Colon (tissue), 2 donors: ENCODE data around the gene PRKAR1B.

ENCODE experiments used
- FAIRE-seq: peaks from 2 replicates; lab custom pipeline; 2012; peaks lifted over from hg19 to GRCh38; lab: Jason Lieb, UNC
- donor health status: control.
- donor health status: control.

The PRKAR1B gene

DNA sequence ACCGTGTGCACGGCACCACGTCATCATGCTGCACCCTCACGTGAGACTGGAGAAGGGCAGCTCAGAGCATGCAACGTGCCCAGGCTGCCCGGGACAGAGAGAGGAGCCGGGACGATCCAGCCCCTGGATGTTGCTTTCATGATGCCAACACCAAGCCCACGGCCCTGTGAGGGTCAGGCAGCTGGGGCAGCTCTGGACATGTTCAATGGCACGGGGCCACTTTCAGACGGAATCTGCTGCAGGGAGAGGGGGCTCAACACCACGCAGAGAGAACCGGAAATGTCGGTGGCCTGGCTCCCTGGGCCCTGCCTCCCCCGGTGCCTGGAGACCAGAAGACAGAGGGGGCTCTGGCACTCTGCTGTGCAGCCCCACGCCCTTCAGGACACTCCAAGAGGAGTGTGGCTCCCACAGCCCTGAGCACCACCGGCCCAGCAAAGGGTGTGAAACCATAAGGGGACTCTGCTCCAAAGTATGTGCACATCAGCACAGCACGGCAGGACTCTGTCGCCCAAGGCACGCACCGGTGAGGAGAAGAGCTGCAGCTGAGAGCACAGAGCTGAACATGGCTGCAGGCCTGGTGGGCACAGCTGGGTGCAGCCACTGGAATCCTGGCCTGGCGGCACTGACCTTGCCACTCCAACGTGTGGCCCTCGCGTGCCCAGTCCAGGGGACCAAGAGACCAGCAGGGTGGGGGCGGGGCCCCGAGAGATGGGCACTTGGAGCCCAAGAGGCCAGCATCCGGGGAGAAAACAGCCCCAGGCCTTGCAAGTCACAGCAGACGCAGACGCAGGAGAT lies 137.1 kb downstream of the PRKAR1B start:
- FAIRE-seq = no peak

GRCh38 chr7:587767-588166 lies 139.3 kb downstream of the PRKAR1B start:
- FAIRE-seq = no peak

DNA sequence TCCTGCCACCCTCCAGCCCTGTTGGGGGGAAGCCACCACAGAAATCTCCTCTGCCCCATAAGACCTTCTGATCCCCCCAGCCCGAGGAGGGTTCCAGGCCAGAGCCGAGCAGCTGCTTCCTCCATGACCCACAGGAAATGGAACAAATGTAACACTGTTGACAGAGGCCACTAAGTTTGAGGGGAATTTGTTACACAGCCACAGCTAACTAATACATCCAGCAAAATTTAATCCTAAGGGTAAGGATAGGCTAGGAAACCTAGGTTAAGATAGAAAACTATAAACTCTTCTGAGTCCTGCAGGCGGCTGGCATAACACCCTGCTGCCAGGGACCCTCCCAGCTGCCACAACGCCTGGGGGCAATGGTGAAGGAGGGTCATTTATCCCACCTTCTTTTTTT lies 140.6 kb downstream of the PRKAR1B start:
- FAIRE-seq = no peak

DNA sequence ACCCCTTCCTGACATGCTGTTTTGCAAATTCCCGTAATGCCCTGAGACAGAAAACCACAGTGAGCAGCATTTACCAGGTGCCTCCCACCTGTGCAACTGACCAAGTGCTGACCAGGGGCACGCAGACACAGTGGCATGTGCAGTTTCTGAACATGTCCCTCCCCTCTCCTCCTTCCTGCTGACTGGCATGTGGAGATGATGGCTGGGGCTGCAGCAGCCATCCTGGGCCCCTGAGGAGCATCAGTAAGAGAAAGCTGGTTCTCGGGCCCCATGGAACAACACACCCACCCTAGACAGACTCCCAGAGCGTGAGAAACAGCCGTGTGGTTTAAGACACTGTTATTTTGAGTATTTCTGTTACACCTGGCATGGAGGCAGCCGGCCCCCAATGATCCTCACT lies 141.2 kb downstream of the PRKAR1B start:
- no peak for FAIRE-seq

DNA sequence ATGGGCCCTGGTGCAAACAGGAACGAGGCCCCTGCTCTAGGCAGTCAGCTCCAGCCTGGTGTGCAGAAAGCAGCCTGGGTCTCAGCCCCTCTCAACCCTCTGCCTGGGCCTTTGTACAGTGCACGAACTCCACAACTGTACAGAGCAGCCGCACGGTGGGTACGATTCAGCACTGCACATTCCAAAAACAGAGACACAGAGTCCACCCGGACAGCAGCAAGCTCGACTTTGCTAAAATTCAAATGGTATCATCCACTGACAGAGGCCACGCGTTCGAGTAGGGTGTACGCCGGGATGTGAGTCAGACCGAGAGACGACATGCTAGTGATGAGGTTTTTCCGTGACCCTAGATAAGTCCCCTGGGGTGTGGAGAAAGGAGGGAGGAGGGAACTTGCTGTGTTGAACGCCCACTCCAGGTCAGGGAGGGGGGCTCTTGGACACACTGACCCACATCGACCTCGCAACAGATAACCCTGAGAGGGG lies 141.8 kb downstream of the PRKAR1B start:
- FAIRE-seq = no peak

DNA sequence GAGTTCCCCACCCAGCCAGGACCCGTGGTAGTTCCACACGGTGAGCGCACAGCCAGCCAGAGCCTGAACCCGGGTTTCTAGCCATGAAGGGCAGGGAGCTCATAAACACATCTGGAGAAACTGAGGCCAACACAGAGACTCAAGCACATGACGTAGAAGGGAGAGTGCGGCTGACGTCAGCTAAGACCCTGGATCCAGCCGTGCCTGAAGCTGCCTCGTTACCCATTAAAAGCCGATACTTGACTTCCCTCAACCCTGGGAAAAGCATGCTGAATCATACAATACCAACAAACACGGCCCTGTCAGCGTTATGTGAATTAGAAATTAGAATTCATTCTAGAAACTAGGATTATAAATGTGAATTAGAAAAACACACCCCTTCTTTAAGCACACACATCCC lies 142.3 kb downstream of the PRKAR1B start:
- no peak for FAIRE-seq

DNA sequence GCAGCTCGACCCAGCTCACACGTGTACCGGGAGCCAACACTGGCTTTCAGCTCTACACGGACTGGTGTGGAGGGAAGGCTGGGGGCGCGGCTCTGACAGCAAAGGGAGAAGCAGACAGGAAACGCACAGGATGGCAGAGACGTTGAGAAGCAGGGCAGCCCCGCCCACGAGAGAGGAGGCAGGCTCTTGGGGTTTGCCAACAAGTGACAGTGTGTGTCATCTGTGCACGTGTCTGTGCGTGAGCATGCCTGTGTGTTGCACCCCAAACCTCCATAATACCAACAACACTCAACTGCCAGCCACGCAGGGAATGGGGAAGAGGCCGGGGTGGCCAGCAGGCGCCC lies 143.0 kb downstream of the PRKAR1B start:
- no peak for FAIRE-seq

GRCh38 chr7:583410-584121 lies 143.5 kb downstream of the PRKAR1B start:
- no peak for FAIRE-seq

DNA sequence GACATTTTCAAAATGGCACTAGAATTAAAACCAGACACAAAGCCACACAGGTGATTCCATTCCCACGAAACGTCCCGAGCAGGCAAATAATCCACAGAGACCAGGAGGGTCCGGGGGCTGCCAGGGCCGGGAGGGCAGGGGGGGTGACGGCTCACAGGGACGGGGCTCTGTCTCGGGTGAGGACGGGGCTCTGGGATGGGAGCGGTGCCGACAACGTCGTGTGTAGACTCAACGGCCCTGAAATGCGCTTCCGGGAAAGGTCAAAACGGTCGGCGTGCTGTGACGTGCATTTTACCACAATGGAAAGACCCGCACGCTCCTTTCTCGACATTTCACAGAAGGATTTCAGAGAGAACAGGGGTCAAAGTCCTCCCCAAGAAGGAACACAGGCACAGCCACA lies 144.2 kb downstream of the PRKAR1B start:
- FAIRE-seq = no peak

DNA sequence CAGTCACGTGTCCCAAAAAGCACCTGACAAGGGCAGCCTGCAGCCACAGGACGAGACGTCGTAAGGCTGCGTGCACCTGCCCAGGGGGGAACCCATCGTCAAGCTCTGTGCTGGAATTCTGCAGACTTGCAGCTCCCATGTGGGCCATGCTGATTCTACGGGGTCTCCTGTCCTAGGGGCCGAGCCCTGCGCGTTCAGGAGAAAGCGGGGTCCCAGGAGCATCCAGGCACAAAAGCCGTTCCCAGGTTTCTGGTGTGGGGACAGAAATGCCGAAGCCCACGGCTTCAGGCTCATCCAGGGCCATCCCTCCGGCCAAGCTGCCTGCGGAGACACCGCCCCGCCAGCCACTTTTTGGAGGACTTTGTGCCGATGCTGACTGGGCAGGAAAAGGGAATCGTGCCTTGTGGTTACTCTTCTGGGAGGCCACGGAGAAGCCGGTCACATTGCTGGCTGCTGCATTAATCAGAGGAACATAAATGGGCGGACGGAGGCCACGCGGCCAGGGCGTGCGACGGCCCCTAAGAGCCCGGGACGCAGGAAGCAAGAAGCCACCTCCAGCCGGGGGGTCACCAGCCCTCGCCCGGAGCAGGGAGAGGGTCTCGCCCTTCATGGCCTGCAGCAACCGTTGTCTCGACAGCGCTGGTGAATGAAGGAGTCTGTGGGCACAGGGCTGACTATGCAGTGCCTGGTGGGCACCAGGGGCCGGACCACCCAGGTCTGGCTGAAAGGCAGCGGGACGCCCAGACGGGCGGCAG lies 144.8 kb downstream of the PRKAR1B start:
- FAIRE-seq = no peak

DNA sequence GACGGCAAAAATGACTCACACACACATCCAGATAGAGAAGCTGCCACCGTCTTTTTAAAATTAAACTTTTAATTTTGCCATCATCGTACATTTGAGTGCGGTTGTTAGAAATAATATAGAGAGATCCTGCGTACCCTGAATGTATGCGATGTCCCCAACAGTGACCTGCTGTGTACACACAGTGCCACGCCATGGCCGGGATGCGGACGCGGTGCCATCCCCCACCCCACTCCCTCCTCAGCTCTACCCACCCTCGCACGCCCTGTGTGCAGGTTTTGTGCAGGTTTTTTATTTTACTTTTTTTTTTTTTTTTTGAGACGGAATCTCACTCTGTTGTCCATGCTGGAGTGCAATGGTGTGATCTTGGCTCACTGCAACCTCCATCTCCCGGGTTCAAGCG lies 148.7 kb downstream of the PRKAR1B start:
- no peak for FAIRE-seq

DNA sequence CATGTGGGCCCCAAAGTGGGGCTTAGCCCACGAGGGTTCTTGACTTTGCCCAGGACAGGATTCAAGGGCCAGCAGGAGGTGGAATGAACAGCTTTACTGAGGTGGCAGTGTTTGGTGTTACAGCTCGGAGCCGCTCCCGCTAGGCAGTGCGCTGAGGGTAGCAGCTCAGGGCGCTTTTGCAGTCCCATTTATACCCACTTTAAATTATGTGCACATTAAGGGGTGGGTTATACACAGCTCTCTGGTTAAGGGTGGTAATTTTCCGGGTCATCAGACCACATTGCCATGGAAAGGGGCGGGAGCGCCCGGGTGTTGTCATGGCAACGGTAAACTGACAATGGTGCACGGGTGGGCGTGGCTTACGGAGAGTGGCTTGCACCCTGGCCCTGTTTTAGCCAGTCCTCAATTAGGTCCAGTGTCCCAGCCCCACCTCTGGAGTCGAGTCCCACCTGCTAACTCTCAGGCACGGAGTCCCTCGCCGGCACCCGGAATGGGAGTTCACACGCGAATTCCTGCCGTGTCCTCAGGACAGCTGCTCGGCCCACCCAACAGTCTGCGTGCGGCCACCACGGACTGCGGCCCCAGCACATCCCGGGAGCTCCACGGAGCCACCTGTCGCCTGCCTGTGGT lies 149.2 kb downstream of the PRKAR1B start:
- FAIRE-seq = no peak

- no peak for FAIRE-seq
These were observed 149.8 kb downstream of the PRKAR1B start for GRCh38 chr7:577278-577665.

GRCh38 chr7:576524-577277 lies 150.4 kb downstream of the PRKAR1B start:
- FAIRE-seq = no peak

- FAIRE-seq = no peak
These were observed 151.4 kb downstream of the PRKAR1B start for GRCh38 chr7:575425-576366.

DNA sequence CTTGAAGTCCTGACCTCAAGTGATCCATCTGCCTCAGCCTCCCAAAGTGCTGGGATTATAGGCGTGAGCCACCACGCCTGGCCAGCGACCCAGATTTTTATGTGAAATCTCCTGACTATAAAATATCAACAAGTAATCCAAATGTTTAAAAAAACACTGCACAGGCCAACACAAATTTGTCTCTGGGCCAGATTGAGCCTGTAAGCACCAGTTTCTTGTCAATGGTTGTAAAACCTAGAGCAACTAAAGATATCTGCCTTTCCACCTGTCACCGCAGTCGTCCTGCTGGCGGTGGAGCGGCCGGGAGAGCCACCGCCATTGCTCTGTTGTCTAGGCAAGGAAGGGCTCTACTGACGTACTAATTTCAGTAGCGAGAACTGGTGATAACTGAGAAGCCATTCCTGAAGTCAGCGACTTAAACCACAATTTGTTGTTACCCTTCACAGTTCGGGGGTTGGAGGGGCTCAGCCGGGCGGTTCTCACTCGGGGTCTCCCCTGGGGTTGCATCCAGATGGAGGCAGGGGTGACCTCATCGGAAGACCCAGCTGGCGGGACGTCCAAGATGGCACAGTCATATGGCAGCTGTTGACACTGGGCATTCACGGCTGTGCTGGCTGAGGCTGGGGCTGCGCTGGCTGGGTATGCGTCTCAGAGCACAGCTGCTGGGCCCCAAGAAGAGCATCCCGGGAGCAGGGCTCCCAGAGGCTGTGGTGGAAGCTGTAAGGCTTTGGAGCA lies 152.3 kb downstream of the PRKAR1B start:
- no peak for FAIRE-seq

DNA sequence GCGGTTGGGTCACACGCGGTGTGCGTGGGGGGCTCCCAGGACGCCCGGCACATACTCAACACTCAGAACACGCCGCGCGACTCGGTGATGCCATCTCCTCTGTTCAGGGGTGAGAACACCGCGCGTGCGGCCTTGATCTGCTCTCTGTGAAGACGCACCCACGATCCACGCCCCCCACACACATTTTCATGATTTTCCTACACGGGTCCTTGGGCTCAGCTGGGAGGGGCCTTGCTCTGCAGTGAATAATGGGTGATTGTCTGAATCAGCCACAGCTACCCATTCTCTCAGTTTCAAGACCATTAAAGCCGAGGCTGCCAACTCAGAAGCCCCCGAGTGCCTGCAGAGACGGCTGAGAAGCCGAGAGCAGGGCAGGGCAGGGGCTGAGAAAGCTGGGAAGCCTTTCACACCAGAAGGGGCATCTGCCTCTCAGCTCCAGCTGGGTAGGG lies 153.1 kb downstream of the PRKAR1B start:
- FAIRE-seq = no peak

DNA sequence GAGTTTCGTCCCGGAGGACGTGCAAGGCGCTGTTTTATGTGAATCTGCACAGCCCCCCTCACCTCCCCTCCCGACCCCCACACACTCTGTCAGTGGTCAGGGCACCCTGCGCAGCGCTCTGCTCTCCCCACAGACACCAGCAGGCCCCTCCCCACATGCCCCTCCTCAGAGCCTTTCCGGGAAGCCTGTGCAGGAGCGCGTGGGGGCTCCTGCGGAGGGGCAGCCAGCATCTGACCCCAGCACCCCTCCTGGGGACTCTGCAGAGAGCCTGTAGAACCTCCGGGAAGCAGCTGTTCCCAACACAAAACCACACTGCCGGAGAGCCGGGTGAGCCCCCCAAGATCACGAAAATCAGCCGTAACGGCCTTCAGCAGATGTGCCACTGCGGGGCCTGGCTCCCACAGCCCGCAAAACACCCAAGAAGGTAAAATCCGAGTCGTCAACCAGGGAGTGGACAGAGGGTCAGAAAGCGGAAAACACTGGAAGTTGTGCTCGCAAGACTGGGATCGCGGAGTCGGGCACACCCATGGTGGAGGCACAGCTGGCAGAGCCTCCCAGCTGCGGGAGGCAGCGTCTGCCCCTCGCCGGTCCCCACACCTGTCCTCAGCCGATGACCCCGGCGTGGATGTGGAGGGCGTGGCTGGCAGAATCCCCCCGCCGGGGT lies 153.7 kb downstream of the PRKAR1B start:
- FAIRE-seq = no peak
